ENCODE results near the gene TOMT. TPM values are rescaled to one million over a fixed set of nuclear protein-coding genes. Genes with fewer than 3 reads are reported as not detected.
"Not testable (repeated sequence)": the region's sequence is repeated elsewhere in the genome, so short reads cannot be mapped to it uniquely, and the experiment has no call there.

Gene TOMT
- total RNA-seq, 1 experiment from 2014 or later, result not detected

GRCh38 chr11:72125956-72126355, 20.2 kb downstream of the TOMT start:
- Mint-ChIP-seq H3K9me3 (ENCODE audit: low read depth, unreplicated experiment) (peaks cover 8% of the 10 kb centered on the region), H3K4me1 (ENCODE audit: low read depth, unreplicated experiment) (no peaks in the 10 kb centered on the region), H3K27ac (ENCODE audit: unreplicated experiment) (no peak overlapping the region), H3K27me3 (ENCODE audit: unreplicated experiment) (peaks cover 20% of the 10 kb centered on the region), H3K36me3 (ENCODE audit: insufficient read depth, unreplicated experiment) (no peaks in the 10 kb centered on the region), H3K4me3 (ENCODE audit: low read depth, unreplicated experiment) (no peak overlapping the region)
- CTCF ChIA-PET, result interaction anchor here (1.5 kb wide), 1 partner anchor 15 kb away, joined by 3 read pairs; no protein-coding TSS in a partner anchor
- DNase-seq, result no peak
- no peak for TF ChIP-seq CTCF (IDR thresholded peaks at IDR 0.05; ENCODE audit: unreplicated experiment)
- no TSS peak for BruUV-seq (replicated peaks)
- intact Hi-C loops (cut with micrococcal nuclease; ENCODE audit: unreplicated experiment), result no loop called here

- peaks cover 8% of the 10 kb centered on the region for H3K9me3 Mint-ChIP-seq (ENCODE audit: low read depth, unreplicated experiment)
- no peaks in the 10 kb centered on the region for H3K4me1 Mint-ChIP-seq (ENCODE audit: low read depth, unreplicated experiment)
- CTCF ChIA-PET, result interaction anchor here (0.6 kb wide), 1 partner anchor 475 kb away, joined by 4 read pairs; no protein-coding TSS in a partner anchor
- no peak overlapping the region for H3K27ac Mint-ChIP-seq (ENCODE audit: unreplicated experiment)
- TF ChIP-seq CTCF (IDR thresholded peaks at IDR 0.05; ENCODE audit: unreplicated experiment), result no peak
- no peak overlapping the region for H3K4me3 Mint-ChIP-seq (ENCODE audit: low read depth, unreplicated experiment)
- intact Hi-C loops (cut with micrococcal nuclease; ENCODE audit: unreplicated experiment), result no loop called here
- no peak for DNase-seq
- no peaks in the 10 kb centered on the region for H3K36me3 Mint-ChIP-seq (ENCODE audit: insufficient read depth, unreplicated experiment)
- BruUV-seq (replicated peaks), result no TSS peak
- peaks cover 32% of the 10 kb centered on the region for H3K27me3 Mint-ChIP-seq (ENCODE audit: unreplicated experiment)
Observed at GRCh38 chr11:72127923-72128322, 22.2 kb downstream of the TOMT start.

GRCh38 chr11:72129381-72129780, 23.7 kb downstream of the TOMT start:
- Mint-ChIP-seq H3K27ac (ENCODE audit: unreplicated experiment) (no peak overlapping the region), H3K4me3 (ENCODE audit: low read depth, unreplicated experiment) (no peak overlapping the region), H3K27me3 (ENCODE audit: unreplicated experiment) (peaks cover 44% of the 10 kb centered on the region), H3K36me3 (ENCODE audit: insufficient read depth, unreplicated experiment) (no peaks in the 10 kb centered on the region), H3K9me3 (ENCODE audit: low read depth, unreplicated experiment) (peaks cover 8% of the 10 kb centered on the region), H3K4me1 (ENCODE audit: low read depth, unreplicated experiment) (no peaks in the 10 kb centered on the region)
- DNase-seq, result no peak
- BruUV-seq (replicated peaks), result no TSS peak
- CTCF ChIA-PET, result no interaction called here
- intact Hi-C loops (cut with micrococcal nuclease; ENCODE audit: unreplicated experiment), result no loop called here
- TF ChIP-seq CTCF (IDR thresholded peaks at IDR 0.05; ENCODE audit: unreplicated experiment), result no peak

GRCh38 chr11:72132646-72133045, 26.9 kb downstream of the TOMT start:
- H3K36me3 Mint-ChIP-seq (ENCODE audit: insufficient read depth, unreplicated experiment), result no peaks in the 10 kb centered on the region
- no peaks in the 10 kb centered on the region for H3K4me1 Mint-ChIP-seq (ENCODE audit: low read depth, unreplicated experiment)
- H3K27ac Mint-ChIP-seq (ENCODE audit: unreplicated experiment), result no peak overlapping the region
- peaks cover 8% of the 10 kb centered on the region for H3K9me3 Mint-ChIP-seq (ENCODE audit: low read depth, unreplicated experiment)
- H3K27me3 Mint-ChIP-seq (ENCODE audit: unreplicated experiment), result peaks cover 44% of the 10 kb centered on the region
- no peak overlapping the region for H3K4me3 Mint-ChIP-seq (ENCODE audit: low read depth, unreplicated experiment)
- TF ChIP-seq CTCF (IDR thresholded peaks at IDR 0.05; ENCODE audit: unreplicated experiment), result no peak
- no peak for DNase-seq
- intact Hi-C loops (cut with micrococcal nuclease; ENCODE audit: unreplicated experiment), result no loop called here
- BruUV-seq (replicated peaks), result no TSS peak
- CTCF ChIA-PET, result no interaction called here

GRCh38 chr11:72135473-72135872, 29.7 kb downstream of the TOMT start, which contains the start of gene FOLR3:
TSS of gene FOLR3 (plus strand) at chr11:72135725. CDS start at chr11:72135953, 228 bp downstream.
- BruUV-seq (replicated peaks); DNase-seq; H3K4me1 Mint-ChIP-seq (ENCODE audit: low read depth, unreplicated experiment); intact Hi-C loops (cut with micrococcal nuclease; ENCODE audit: unreplicated experiment); H3K36me3 Mint-ChIP-seq (ENCODE audit: insufficient read depth, unreplicated experiment); H3K4me3 Mint-ChIP-seq (ENCODE audit: low read depth, unreplicated experiment); H3K9me3 Mint-ChIP-seq (ENCODE audit: low read depth, unreplicated experiment); CTCF ChIA-PET; H3K27ac Mint-ChIP-seq (ENCODE audit: unreplicated experiment): not testable (repeated sequence)
- H3K27me3 Mint-ChIP-seq (ENCODE audit: unreplicated experiment), result peaks cover 24% of the 10 kb centered on the region
